H1 (cell line): ENCODE data around the gene ARHGEF28. TPM values are rescaled to one million over a fixed set of nuclear protein-coding genes. Genes with fewer than 3 reads are reported as not detected.

ENCODE experiments used
- CTCF ChIA-PET: fragments of 300-600 bp; sonication (Branson Sonifier 250); formaldehyde crosslinking; loops from one replicate; lab custom pipeline; 2021; ENCODE audit not compliant: partially characterized antibody; lab: Charles Lee
- POLR2A ChIA-PET: fragments of 300-600 bp; sonication (Branson Sonifier 250); formaldehyde crosslinking; loops from one replicate; lab custom pipeline; 2021; ENCODE audit warnings: inconsistent platforms; ENCODE audit not compliant: partially characterized antibody; lab: Charles Lee
- DNase-seq, 2 experiments: peaks; one replicate each; pipeline versions ENCODE4 v3.0.0 to v3.0.0-alpha.2; 2010 to 2022; ENCODE audit warnings: low spot score in 2 of 2, low read depth in 1 of 2, mixed read lengths in 1 of 2
- FAIRE-seq: peaks from 2 replicates; lab custom pipeline; 2011; peaks lifted over from hg19 to GRCh38; lab: Jason Lieb, UNC
- H2AFZ ChIP-seq: 2 replicates; pipeline ENCODE4 v1.8.1; 2012; ENCODE audit warnings: low read length, inconsistent platforms
- H2AK5ac ChIP-seq: 2 replicates; pipeline ENCODE4 v1.6.1; 2013; ENCODE audit warnings: low read depth, low read length
- H2BK120ac ChIP-seq: replicated peaks from 2 replicates; pipeline ENCODE3; 2013; ENCODE audit warnings: low read depth, low read length, inconsistent platforms
- H2BK12ac ChIP-seq: 2 replicates; pipeline ENCODE4 v1.6.1; 2013; ENCODE audit warnings: low read depth, low read length
- H2BK15ac ChIP-seq: 2 replicates; pipeline ENCODE4 v1.6.1; 2013; ENCODE audit warnings: low read length
- H2BK20ac ChIP-seq: 2 replicates; pipeline ENCODE4 v1.6.1; 2013; ENCODE audit warnings: low read length
- H2BK5ac ChIP-seq: 2 replicates; pipeline ENCODE4 v1.6.1; 2013; ENCODE audit warnings: low read depth, low read length
- H3K14ac ChIP-seq: 2 replicates; pipeline ENCODE4 v1.6.1; 2013; ENCODE audit warnings: inconsistent platforms; ENCODE audit not compliant: insufficient read length
- H3K18ac ChIP-seq: 2 replicates; pipeline ENCODE4 v1.6.1; 2013; ENCODE audit warnings: low read length; ENCODE audit errors: extremely low read depth
- H3K23ac ChIP-seq: 2 replicates; pipeline ENCODE4 v1.6.1; 2013; ENCODE audit warnings: inconsistent platforms; ENCODE audit not compliant: insufficient read length
- H3K23me2 ChIP-seq: 2 replicates; pipeline ENCODE4 v1.6.1; 2013; ENCODE audit warnings: low read depth, low read length
- H3K27ac ChIP-seq: 2 replicates; pipeline ENCODE4 v1.6.1; 2011; ENCODE audit warnings: low read depth, low read length, inconsistent platforms
- H3K27me3 ChIP-seq, 4 experiments: replicated peaks in 1 of 4; 1 replicate in 1 of 4; 2 replicates in 3 of 4; pipeline versions ENCODE4 v1.6.1 to v1.8.1; 2011 to 2013; ENCODE audit warnings: low read length in 3 of 4, mild to moderate bottlenecking in 3 of 4, inconsistent platforms in 2 of 4, mixed read lengths in 2 of 4, moderate library complexity in 1 of 4; ENCODE audit not compliant: control insufficient read depth in 3 of 4, insufficient read depth in 3 of 4; ENCODE audit errors: extremely low read depth in 1 of 4
- H3K36me3 ChIP-seq, 4 experiments: 2 replicates each; pipeline versions ENCODE4 v1.6.1 to v1.8.1; 2011 to 2013; ENCODE audit warnings: mild to moderate bottlenecking in 4 of 4, low read length in 3 of 4, moderate library complexity in 2 of 4, control low read depth in 1 of 4, inconsistent platforms in 1 of 4; ENCODE audit not compliant: insufficient read depth in 4 of 4, control insufficient read depth in 2 of 4
- H3K4ac ChIP-seq: replicated peaks from 2 replicates; pipeline ENCODE3; 2013; ENCODE audit warnings: low read length, low read depth, mixed read lengths, inconsistent platforms; ENCODE audit not compliant: insufficient read length
- H3K4me1 ChIP-seq, 4 experiments: replicated peaks in 1 of 4; 1 replicate in 1 of 4; 2 replicates in 3 of 4; pipeline versions ENCODE4 v1.6.1 to v1.8.1; 2011 to 2013; ENCODE audit warnings: low read length in 3 of 4, inconsistent platforms in 2 of 4, mixed read lengths in 1 of 4; ENCODE audit not compliant: insufficient read depth in 4 of 4, control insufficient read depth in 3 of 4
- H3K4me2 ChIP-seq, 2 experiments: 2 replicates each; pipeline versions ENCODE4 v1.6.1 to v1.8.1; 2011 to 2013; ENCODE audit warnings: low read depth in 2 of 2, low read length in 2 of 2, control low read depth in 1 of 2, inconsistent platforms in 1 of 2, mild to moderate bottlenecking in 1 of 2; ENCODE audit not compliant: insufficient read depth in 1 of 2
- H3K4me3 ChIP-seq, 4 experiments: fragments of 200-600, 300-600 bp in 1 of 4; sonication (generic), shearing (Covaris generic), sonication (Bioruptor Twin) in 1 of 4; 2 replicates each; pipeline versions ENCODE4 v1.5.1 to v1.8.1; 2011 to 2016; ENCODE audit warnings: low read length in 4 of 4, low read depth in 3 of 4, control low read depth in 2 of 4, inconsistent platforms in 2 of 4, mild to moderate bottlenecking in 2 of 4, mixed read lengths in 1 of 4, moderate library complexity in 1 of 4; ENCODE audit not compliant: insufficient read depth in 2 of 4; ENCODE audit errors: extremely low read depth in 1 of 4
- H3K56ac ChIP-seq: replicated peaks from 2 replicates; pipeline ENCODE3; 2013; ENCODE audit warnings: low read depth, mild to moderate bottlenecking, mixed read lengths, low read length, inconsistent platforms; ENCODE audit not compliant: insufficient read length
- H3K79me1 ChIP-seq: 2 replicates; pipeline ENCODE4 v1.6.1; 2013; ENCODE audit warnings: low read depth, low read length, control low read depth
- H3K79me2 ChIP-seq, 2 experiments: 2 replicates each; pipeline versions ENCODE4 v1.6.1 to v1.8.1; 2012 to 2013; ENCODE audit warnings: low read length in 2 of 2, mild to moderate bottlenecking in 2 of 2, inconsistent platforms in 1 of 2; ENCODE audit not compliant: insufficient read depth in 2 of 2, control insufficient read depth in 1 of 2
- H3K9ac ChIP-seq, 4 experiments: replicated peaks in 1 of 4; 1 replicate in 1 of 4; 2 replicates in 3 of 4; pipeline versions ENCODE4 v1.6.1 to v1.8.1; 2011 to 2013; ENCODE audit warnings: low read depth in 3 of 4, low read length in 3 of 4, control low read depth in 2 of 4, mild to moderate bottlenecking in 2 of 4, moderate library complexity in 2 of 4, inconsistent platforms in 1 of 4; ENCODE audit errors: extremely low read depth in 1 of 4
- H3K9me3 ChIP-seq, 2 experiments: 2 replicates each; pipeline versions ENCODE4 v1.6.1 to v1.8.1; 2012 to 2013; ENCODE audit warnings: mild to moderate bottlenecking in 2 of 2, moderate library complexity in 2 of 2, control low read depth in 1 of 2, inconsistent platforms in 1 of 2, low read depth in 1 of 2, low read length in 1 of 2, mixed read lengths in 1 of 2; ENCODE audit not compliant: insufficient read depth in 2 of 2
- H4K20me1 ChIP-seq, 2 experiments: replicated peaks in 1 of 2; 2 replicates each; pipeline versions ENCODE3 to v1.8.1; 2011 to 2013; ENCODE audit warnings: inconsistent platforms in 2 of 2, low read length in 2 of 2, mild to moderate bottlenecking in 1 of 2; ENCODE audit not compliant: insufficient read depth in 2 of 2, control insufficient read depth in 1 of 2
- H4K5ac ChIP-seq: 2 replicates; pipeline ENCODE4 v1.6.1; 2013; ENCODE audit warnings: low read length, low read depth, mixed read lengths, inconsistent platforms; ENCODE audit not compliant: insufficient read length
- H4K8ac ChIP-seq: 2 replicates; pipeline ENCODE4 v1.8.0; 2013; ENCODE audit warnings: mild to moderate bottlenecking, moderate library complexity, low read length, inconsistent platforms; ENCODE audit not compliant: insufficient read depth; ENCODE audit errors: extremely low read depth
- H4K91ac ChIP-seq: replicated peaks from 2 replicates; pipeline ENCODE3; 2013; ENCODE audit warnings: low read length, mixed read lengths, inconsistent platforms; ENCODE audit not compliant: insufficient read length
- BRCA1 ChIP-seq: IDR thresholded peaks from 2 replicates; pipeline ENCODE4 v1.6.1; 2012; ENCODE audit warnings: low read depth, low read length, improper control_type of control experiment
- CBX8 ChIP-seq: fragments of 300-800, 300-1000 bp; sonication (generic); IDR thresholded peaks from 2 replicates; pipeline ENCODE4 v1.7.1; 2016; ENCODE audit warnings: low read depth, low read length, borderline replicate concordance
- CEBPB ChIP-seq: IDR thresholded peaks from 2 replicates; pipeline ENCODE4 v1.6.1; 2012; ENCODE audit warnings: low read depth, low read length
- KDM5A ChIP-seq: fragments of 200-600 bp; IDR thresholded peaks from 2 replicates; pipeline ENCODE4 v1.7.1; 2012; ENCODE audit warnings: mild to moderate bottlenecking, low read length, inconsistent platforms, mixed read lengths
- RBBP5 ChIP-seq: IDR thresholded peaks from 2 replicates; pipeline ENCODE4 v1.7.1; 2012; ENCODE audit warnings: low read depth, mild to moderate bottlenecking, inconsistent platforms, low read length, moderate library complexity, borderline replicate concordance
- SIN3A ChIP-seq, 2 experiments: IDR thresholded peaks in 1 of 2; conservative IDR thresholded peaks in 1 of 2; 2 replicates each; pipeline ENCODE4 v1.6.1; 2011 to 2012; ENCODE audit warnings: low read length in 2 of 2, improper control_type of control experiment in 1 of 2, low read depth in 1 of 2, mild to moderate bottlenecking in 1 of 2
- SP1 ChIP-seq: IDR thresholded peaks from 2 replicates; pipeline ENCODE4 v1.6.1; 2011; ENCODE audit warnings: low read depth, low read length
- TCF12 ChIP-seq: IDR thresholded peaks from 2 replicates; pipeline ENCODE4 v1.6.1; 2011; ENCODE audit warnings: low read depth, mild to moderate bottlenecking, low read length
- USF2 ChIP-seq: IDR thresholded peaks from 2 replicates; pipeline ENCODE4 v1.6.1; 2011; ENCODE audit warnings: low read length, improper control_type of control experiment
- YY1 ChIP-seq: IDR thresholded peaks from 2 replicates; pipeline ENCODE4 v1.6.1; 2011; ENCODE audit warnings: low read depth, mild to moderate bottlenecking, low read length
- ZNF274 ChIP-seq: IDR thresholded peaks from 2 replicates; pipeline ENCODE4 v1.7.0; 2012; ENCODE audit warnings: low read length, borderline replicate concordance; ENCODE audit errors: extremely low read depth
- WGBS, 2 experiments: shearing (Covaris generic) in 1 of 2; methylation state at CpG; one replicate each; pipeline versions ENCODE4 v1.1.6 to v1.1.7; 2013 to 2015; ENCODE audit warnings: low lambda C conversion rate in 2 of 2, mixed read lengths in 2 of 2, inconsistent platforms in 1 of 2, low coverage in 1 of 2, missing lambda C conversion rate in 1 of 2; ENCODE audit not compliant: insufficient replicate concordance in 2 of 2, insufficient coverage in 1 of 2, insufficient read length in 1 of 2; ENCODE audit errors: extremely low coverage in 1 of 2, missing lambda C conversion rate in 1 of 2; 5-methylcytosine and 5-hydroxymethylcytosine counted together
- polyA plus RNA-seq, 7 experiments: library from polyadenylated mRNA; depleted of rRNA in 3 of 7; stranded (reverse) in 5 of 7; unstranded in 2 of 7; fragments of >200 nt in 5 of 7; fragments of 200-250 nt in 2 of 7; gene quantifications; 1 replicate in 5 of 7; 2 replicates in 1 of 7; 4 replicates in 1 of 7; pipeline versions ENCODE4 v1.2.1 to v1.2.3, GENCODE V29; 2011 to 2013; ENCODE audit warnings: missing spikeins in 2 of 7, mixed read lengths in 2 of 7
- total RNA-seq: library from RNA; stranded (reverse); fragmentation: NEBNext Ultra II Directional; extraction: Animal tissue kit (Norgen Biotek cat#: 25700); gene quantifications from 2 replicates; pipeline ENCODE4 v1.2.1, GENCODE V29; 2021

The ARHGEF28 gene
- total and polyA plus RNA-seq, 2 of the 8 experiments (the other 6 are each of a cell fraction or from before 2014, with no cell fraction given): 0.33 to 1.0 TPM

- Histone ChIP-seq H3K18ac (no peak overlapping the region), H3K9ac (no peak overlapping the region), H3K9me3 (no peaks in the 10 kb centered on the region), H4K8ac (no peak overlapping the region), H3K4me1 (peaks cover 0 to 5% (median 0%) of the 10 kb centered on the region in 4 experiments; a peak in 1 of 7 replicates), H2AK5ac (no peak overlapping the region), H2BK15ac (no peak overlapping the region), H3K4ac (no peak overlapping the region), H3K23me2 (no peaks in the 10 kb centered on the region), H3K4me3 (no peak overlapping the region), H2BK120ac (no peak overlapping the region), H2AFZ (no peak overlapping the region), H2BK5ac (no peak overlapping the region), H2BK20ac (no peak overlapping the region), H3K56ac (no peak overlapping the region), H4K5ac (no peak overlapping the region), H3K27ac (no peak overlapping the region), H4K20me1 (no peaks in the 10 kb centered on the region), H3K79me1 (no peaks in the 10 kb centered on the region), H2BK12ac (no peak overlapping the region), H4K91ac (no peak overlapping the region), H3K14ac (no peak overlapping the region), H3K4me2 (no peak overlapping the region), H3K36me3 (no peaks in the 10 kb centered on the region), H3K27me3 (peaks cover 0 to 1% (median 0%) of the 10 kb centered on the region in 4 experiments; a peak in 1 of 7 replicates), H3K79me2 (no peaks in the 10 kb centered on the region), H3K23ac (no peak overlapping the region)
- WGBS, 2 experiments: 90% methylated on average over 5 of the region's 5 CpGs; no CpG with 5 or more reads in 1 of the 2 experiments
- ChIA-PET CTCF (interaction anchor here (0.6 to 14.7 kb wide), 17 partner anchors 15 to 879 kb away, joined by 3 to 254 read pairs (median 5); no protein-coding TSS in a partner anchor), POLR2A (no interaction called here)
- FAIRE-seq: no peak
- DNase-seq: no peak
- TF ChIP-seq USF2: no peak
- TF ChIP-seq CBX8: no peak
- no peak for TF ChIP-seq CEBPB
- no peak for TF ChIP-seq SIN3A (conservative IDR thresholded peaks at IDR 0.05 in 1 of 2, IDR thresholded peaks at IDR 0.05 in 1 of 2; ENCODE audit: low read depth in 1 of 2, low read length in 2 of 2)
- TF ChIP-seq RBBP5: no peak
- TF ChIP-seq KDM5A: no peak
- no peak for TF ChIP-seq YY1
- no peak for TF ChIP-seq ZNF274
- TF ChIP-seq BRCA1: no peak
- no peak for TF ChIP-seq TCF12
- no peak for TF ChIP-seq SP1
Observed at GRCh38 chr5:73793911-73794310, 167.9 kb downstream of the ARHGEF28 start.
